ENCODE results near the gene GGTA1.
"Not testable (repeated sequence)": the region's sequence is repeated elsewhere in the genome, so short reads cannot be mapped to it uniquely, and the experiment has no call there.

The GGTA1 gene

DNA sequence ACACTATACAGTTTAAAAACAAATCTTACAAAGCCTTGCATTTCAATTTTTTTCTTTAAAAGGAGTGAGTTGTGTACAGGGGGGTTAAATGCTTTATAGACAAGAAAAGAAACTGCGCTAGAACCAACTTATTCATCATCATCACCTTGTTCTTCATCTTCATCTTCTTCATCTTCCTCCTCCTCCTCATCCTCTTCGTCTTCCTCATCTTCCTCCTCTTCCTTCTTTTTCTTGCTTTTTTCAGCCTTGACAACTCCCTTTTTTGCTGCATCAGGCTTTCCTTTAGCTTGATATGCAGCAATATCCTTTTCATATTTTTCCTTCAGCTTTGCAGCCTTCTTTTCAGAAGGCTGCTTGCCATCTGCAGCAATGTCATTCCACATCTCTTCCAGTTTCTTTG lies 20.0 kb upstream of the GGTA1 start:
- H3K9me3 ChIP-seq (ENCODE audit: control insufficient read depth, low read length); H3K23ac ChIP-seq (ENCODE audit: low read length in 2 of 2); H3K14ac ChIP-seq (ENCODE audit: low read length in 2 of 2); H2BK120ac ChIP-seq (ENCODE audit: low read depth, low read length); H3K4me2 ChIP-seq (ENCODE audit: low read length, poor library complexity, severe bottlenecking); H3K4ac ChIP-seq (ENCODE audit: low read depth in 1 of 2, low read length in 2 of 2); H4K91ac ChIP-seq (ENCODE audit: low read length); H3K4me3 ChIP-seq (ENCODE audit: insufficient read depth in 1 of 2, low read depth in 1 of 2, low read length in 2 of 2); H3K79me1 ChIP-seq (replicated peaks; ENCODE audit: low read length, poor library complexity, severe bottlenecking); H3K9ac ChIP-seq (ENCODE audit: low read length); H2BK5ac ChIP-seq (ENCODE audit: low read depth, low read length, poor library complexity, severe bottlenecking); H3K4me1 ChIP-seq (ENCODE audit: control insufficient read depth, insufficient read depth, low read depth, low read length); H2BK15ac ChIP-seq (ENCODE audit: low read depth, poor library complexity, severe bottlenecking); H2AFZ ChIP-seq (ENCODE audit: low read depth, low read length); DNase-seq; H3K36me3 ChIP-seq (ENCODE audit: control insufficient read depth in 1 of 2, insufficient read depth in 2 of 2, low read depth in 1 of 2, low read length in 2 of 2); H3K18ac ChIP-seq (ENCODE audit: low read depth in 1 of 2, low read length in 2 of 2); H4K8ac ChIP-seq (ENCODE audit: low read length); H2AK5ac ChIP-seq (ENCODE audit: low read length, severe bottlenecking); H2BK12ac ChIP-seq (ENCODE audit: low read length in 2 of 2); H3K27ac ChIP-seq (ENCODE audit: low read length, poor library complexity, severe bottlenecking): not testable (repeated sequence)
- WGBS = 88% methylated on average over 2 of the region's 2 CpGs
- peaks cover 23 to 33% of the 10 kb centered on the region in 2 experiments for H3K27me3 ChIP-seq (ENCODE audit: control insufficient read depth in 1 of 2, insufficient read depth in 1 of 2, low read length in 2 of 2)

DNA sequence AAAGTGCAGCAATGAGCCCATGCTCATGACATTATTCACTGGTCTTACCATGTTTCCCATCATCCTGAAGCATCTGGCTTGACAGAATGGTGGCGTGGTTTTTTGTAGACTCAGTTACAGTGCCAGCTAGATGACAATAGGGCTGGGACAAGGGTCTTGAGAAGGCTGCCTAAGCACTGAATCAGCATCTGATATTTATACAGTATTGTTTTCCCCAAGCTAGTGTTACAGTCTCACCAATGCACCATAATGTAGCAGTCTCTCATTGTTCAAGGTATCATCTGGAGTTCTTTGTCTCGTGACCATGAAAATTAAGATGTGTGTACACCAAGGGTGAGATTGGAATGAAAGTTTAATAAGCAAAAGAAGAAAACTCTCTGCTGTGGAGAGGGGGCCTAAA lies 19.0 kb upstream of the GGTA1 start:
- H3K27ac ChIP-seq (ENCODE audit: low read length, poor library complexity, severe bottlenecking) = no peak overlapping the region
- H3K9me3 ChIP-seq (ENCODE audit: control insufficient read depth, low read length) = no peaks in the 10 kb centered on the region
- H3K14ac ChIP-seq (ENCODE audit: low read length in 2 of 2) = no peak overlapping the region
- no peaks in the 10 kb centered on the region for H3K4me1 ChIP-seq (ENCODE audit: control insufficient read depth, insufficient read depth, low read depth, low read length)
- no peak overlapping the region for H3K4ac ChIP-seq (ENCODE audit: low read depth in 1 of 2, low read length in 2 of 2)
- H3K18ac ChIP-seq (ENCODE audit: low read depth in 1 of 2, low read length in 2 of 2) = no peak overlapping the region
- 88% methylated on average over 2 of the region's 2 CpGs for WGBS
- peaks cover 28 to 33% of the 10 kb centered on the region in 2 experiments for H3K27me3 ChIP-seq (ENCODE audit: control insufficient read depth in 1 of 2, insufficient read depth in 1 of 2, low read length in 2 of 2)
- H4K91ac ChIP-seq (ENCODE audit: low read length) = no peak overlapping the region
- H3K23ac ChIP-seq (ENCODE audit: low read length in 2 of 2) = no peak overlapping the region
- H2AK5ac ChIP-seq (ENCODE audit: low read length, severe bottlenecking) = no peak overlapping the region
- H2BK12ac ChIP-seq (ENCODE audit: low read length in 2 of 2) = no peak overlapping the region
- DNase-seq = no peak
- no peak overlapping the region for H2AFZ ChIP-seq (ENCODE audit: low read depth, low read length)
- H2BK15ac ChIP-seq (ENCODE audit: low read depth, poor library complexity, severe bottlenecking) = no peak overlapping the region
- no peak overlapping the region for H4K8ac ChIP-seq (ENCODE audit: low read length)
- H3K9ac ChIP-seq (ENCODE audit: low read length) = no peak overlapping the region
- H3K4me2 ChIP-seq (ENCODE audit: low read length, poor library complexity, severe bottlenecking) = no peak overlapping the region
- no peaks in the 10 kb centered on the region for H3K36me3 ChIP-seq (ENCODE audit: control insufficient read depth in 1 of 2, insufficient read depth in 2 of 2, low read depth in 1 of 2, low read length in 2 of 2)
- no peak overlapping the region for H2BK5ac ChIP-seq (ENCODE audit: low read depth, low read length, poor library complexity, severe bottlenecking)
- no peaks in the 10 kb centered on the region for H3K79me1 ChIP-seq (replicated peaks; ENCODE audit: low read length, poor library complexity, severe bottlenecking)
- no peak overlapping the region for H3K4me3 ChIP-seq (ENCODE audit: insufficient read depth in 1 of 2, low read depth in 1 of 2, low read length in 2 of 2)
- H2BK120ac ChIP-seq (ENCODE audit: low read depth, low read length) = no peak overlapping the region

DNA sequence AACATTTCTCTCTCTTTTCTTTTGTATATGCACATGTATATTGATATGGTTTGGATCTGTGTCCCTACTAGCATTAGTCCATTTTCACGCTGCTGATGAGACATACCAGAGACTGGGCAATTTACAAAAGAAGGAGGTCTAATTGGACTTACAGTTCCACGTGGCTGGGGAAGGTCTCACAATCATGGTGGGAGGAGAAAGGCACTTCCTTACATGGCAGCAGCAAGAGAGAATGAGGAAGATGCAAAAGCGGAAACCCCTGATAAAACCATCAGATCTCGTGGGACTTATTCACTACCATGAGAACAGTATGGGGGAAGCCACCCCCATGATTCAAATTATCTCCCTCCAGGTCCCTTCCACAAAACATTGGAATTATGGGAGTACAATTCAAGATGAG lies 13.5 kb upstream of the GGTA1 start:
- not testable (repeated sequence) for H3K4me3 ChIP-seq (ENCODE audit: insufficient read depth in 1 of 2, low read depth in 1 of 2, low read length in 2 of 2); H4K91ac ChIP-seq (ENCODE audit: low read length); H3K27ac ChIP-seq (ENCODE audit: low read length, poor library complexity, severe bottlenecking); H3K36me3 ChIP-seq (ENCODE audit: control insufficient read depth in 1 of 2, insufficient read depth in 2 of 2, low read depth in 1 of 2, low read length in 2 of 2); H2BK5ac ChIP-seq (ENCODE audit: low read depth, low read length, poor library complexity, severe bottlenecking); H3K18ac ChIP-seq (ENCODE audit: low read depth in 1 of 2, low read length in 2 of 2); H3K4me1 ChIP-seq (ENCODE audit: control insufficient read depth, insufficient read depth, low read depth, low read length); H3K14ac ChIP-seq (ENCODE audit: low read length in 2 of 2); H3K9me3 ChIP-seq (ENCODE audit: control insufficient read depth, low read length); H2BK120ac ChIP-seq (ENCODE audit: low read depth, low read length); H3K9ac ChIP-seq (ENCODE audit: low read length); H2AK5ac ChIP-seq (ENCODE audit: low read length, severe bottlenecking); H2BK12ac ChIP-seq (ENCODE audit: low read length in 2 of 2); H2BK15ac ChIP-seq (ENCODE audit: low read depth, poor library complexity, severe bottlenecking); H2AFZ ChIP-seq (ENCODE audit: low read depth, low read length); H3K4ac ChIP-seq (ENCODE audit: low read depth in 1 of 2, low read length in 2 of 2); H4K8ac ChIP-seq (ENCODE audit: low read length); H3K79me1 ChIP-seq (replicated peaks; ENCODE audit: low read length, poor library complexity, severe bottlenecking); H3K23ac ChIP-seq (ENCODE audit: low read length in 2 of 2); H3K4me2 ChIP-seq (ENCODE audit: low read length, poor library complexity, severe bottlenecking); DNase-seq
- 55% methylated on average over 2 of the region's 4 CpGs for WGBS
- peaks cover 12% of the 10 kb centered on the region in 2 experiments for H3K27me3 ChIP-seq (ENCODE audit: control insufficient read depth in 1 of 2, insufficient read depth in 1 of 2, low read length in 2 of 2)

DNA sequence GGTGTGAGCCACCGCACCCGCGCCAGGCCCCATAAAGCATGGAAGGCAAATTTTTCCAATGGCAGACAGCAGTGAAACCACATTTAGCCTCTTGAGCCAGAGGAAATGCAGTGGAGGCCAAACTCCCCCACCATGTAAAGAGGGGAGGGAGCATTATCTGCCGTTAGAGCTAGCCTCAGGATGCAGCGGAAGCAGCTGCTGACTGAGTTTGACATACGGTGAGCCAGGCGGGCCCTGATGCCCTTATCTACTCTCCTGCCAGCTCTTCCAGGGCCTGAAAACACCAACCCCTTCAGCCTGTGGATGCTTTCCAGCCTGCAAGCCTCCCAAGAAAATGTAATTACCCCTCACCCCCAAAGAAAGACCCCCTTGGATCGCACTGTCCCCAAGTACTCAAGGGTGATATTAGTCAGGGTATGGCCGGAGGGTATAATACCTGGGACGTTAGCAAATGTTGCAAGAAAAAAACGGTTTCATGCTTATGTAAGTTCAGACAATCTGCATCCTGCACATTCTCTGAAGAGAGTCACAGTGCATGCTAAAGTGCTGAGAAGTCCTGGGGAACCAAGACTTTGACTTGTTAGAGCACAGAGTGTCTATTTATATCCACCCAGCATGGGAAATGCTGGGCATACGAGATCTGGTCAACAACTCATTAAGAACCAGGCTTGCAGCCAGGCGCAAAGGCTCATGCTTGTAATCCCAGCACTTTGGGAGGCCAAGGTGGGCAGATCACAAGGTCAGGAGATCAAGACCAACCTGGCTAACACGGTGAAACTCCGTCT lies 11.3 kb upstream of the GGTA1 start:
- no peak overlapping the region for H3K9ac ChIP-seq (ENCODE audit: low read length)
- no peaks in the 10 kb centered on the region for H3K4me1 ChIP-seq (ENCODE audit: control insufficient read depth, insufficient read depth, low read depth, low read length)
- H2BK120ac ChIP-seq (ENCODE audit: low read depth, low read length) = no peak overlapping the region
- H4K8ac ChIP-seq (ENCODE audit: low read length) = no peak overlapping the region
- H2AFZ ChIP-seq (ENCODE audit: low read depth, low read length) = no peak overlapping the region
- no peak overlapping the region for H4K91ac ChIP-seq (ENCODE audit: low read length)
- H3K9me3 ChIP-seq (ENCODE audit: control insufficient read depth, low read length) = peaks cover 4% of the 10 kb centered on the region
- H3K4ac ChIP-seq (ENCODE audit: low read depth in 1 of 2, low read length in 2 of 2) = no peak overlapping the region
- no peak overlapping the region for H2BK15ac ChIP-seq (ENCODE audit: low read depth, poor library complexity, severe bottlenecking)
- no peak overlapping the region for H3K18ac ChIP-seq (ENCODE audit: low read depth in 1 of 2, low read length in 2 of 2)
- H3K23ac ChIP-seq (ENCODE audit: low read length in 2 of 2) = no peak overlapping the region
- no peak overlapping the region for H2BK12ac ChIP-seq (ENCODE audit: low read length in 2 of 2)
- no peak overlapping the region for H2AK5ac ChIP-seq (ENCODE audit: low read length, severe bottlenecking)
- no peak for DNase-seq
- 83% methylated on average over 15 of the region's 15 CpGs for WGBS
- peaks cover 9 to 21% of the 10 kb centered on the region in 2 experiments for H3K27me3 ChIP-seq (ENCODE audit: control insufficient read depth in 1 of 2, insufficient read depth in 1 of 2, low read length in 2 of 2)
- no peak overlapping the region for H2BK5ac ChIP-seq (ENCODE audit: low read depth, low read length, poor library complexity, severe bottlenecking)
- no peak overlapping the region for H3K4me3 ChIP-seq (ENCODE audit: insufficient read depth in 1 of 2, low read depth in 1 of 2, low read length in 2 of 2)
- no peaks in the 10 kb centered on the region for H3K79me1 ChIP-seq (replicated peaks; ENCODE audit: low read length, poor library complexity, severe bottlenecking)
- no peak overlapping the region for H3K14ac ChIP-seq (ENCODE audit: low read length in 2 of 2)
- H3K27ac ChIP-seq (ENCODE audit: low read length, poor library complexity, severe bottlenecking) = no peak overlapping the region
- H3K4me2 ChIP-seq (ENCODE audit: low read length, poor library complexity, severe bottlenecking) = no peak overlapping the region
- no peaks in the 10 kb centered on the region for H3K36me3 ChIP-seq (ENCODE audit: control insufficient read depth in 1 of 2, insufficient read depth in 2 of 2, low read depth in 1 of 2, low read length in 2 of 2)

Measured in mesenchymal stem cell (in vitro differentiated cells and primary cell).